Caco-2 (cell line): ENCODE results near the gene RGCC. TPM values are rescaled to one million over a fixed set of nuclear protein-coding genes. Genes with fewer than 3 reads are reported as not detected.

Experiments
- BruUV-seq: library from RNA; stranded (reverse); fragments of 400-500 nt; replicated peaks from 2 replicates; lab custom pipeline; 2021; lab: Mats Ljungman, UMichigan
- CTCF ChIA-PET: fragments of 300-600 bp; sonication (Branson Sonifier 250); formaldehyde crosslinking; loops from one replicate; lab custom pipeline; 2022; ENCODE audit warnings: antibody characterized with exemption; lab: Charles Lee
- POLR2A ChIA-PET: fragments of 300-600 bp; sonication (Branson Sonifier 250); formaldehyde crosslinking; loops from one replicate; lab custom pipeline; 2022; ENCODE audit warnings: antibody characterized with exemption; lab: Charles Lee
- DNase-seq, 2 experiments: peaks; one replicate each; pipeline versions ENCODE4 v3.0.0 to v3.0.0-alpha.2; 2020 to 2022
- H3K27me3 ChIP-seq: replicated peaks from 2 replicates; pipeline ENCODE4 v1.6.0; 2011; ENCODE audit warnings: low read length; ENCODE audit not compliant: control insufficient read depth, insufficient read depth
- H3K36me3 ChIP-seq: 2 replicates; pipeline ENCODE4 v1.5.1; 2011; ENCODE audit warnings: low read length; ENCODE audit not compliant: control insufficient read depth, insufficient read depth
- H3K4me1 ChIP-seq: fragments of 250-450 bp; sonication (Bioruptor Pico); 2 replicates; pipeline ENCODE4 v1.5.1; 2020; ENCODE audit warnings: mild to moderate bottlenecking
- H3K4me3 ChIP-seq: 2 replicates; pipeline ENCODE4 v1.5.1; 2011; ENCODE audit warnings: low read depth, mild to moderate bottlenecking, control low read depth, low read length
- H3K9me3 ChIP-seq: fragments of 250-450 bp; sonication (Bioruptor Pico); 2 replicates; pipeline ENCODE4 v1.5.1; 2020; ENCODE audit warnings: mild to moderate bottlenecking, moderate library complexity
- H3K27ac Mint-ChIP-seq: one replicate; pipeline ENCODE4 v1.8.0; 2022; ENCODE audit warnings: mixed read lengths; ENCODE audit not compliant: unreplicated experiment
- H3K27me3 Mint-ChIP-seq: one replicate; pipeline ENCODE4 v1.8.0; 2022; ENCODE audit warnings: mixed read lengths; ENCODE audit not compliant: insufficient read depth, unreplicated experiment
- H3K36me3 Mint-ChIP-seq: one replicate; pipeline ENCODE4 v1.8.0; 2022; ENCODE audit warnings: mild to moderate bottlenecking, mixed read lengths; ENCODE audit not compliant: insufficient read depth, unreplicated experiment
- H3K4me1 Mint-ChIP-seq: one replicate; pipeline ENCODE4 v1.8.0; 2022; ENCODE audit warnings: low read depth, mixed read lengths; ENCODE audit not compliant: unreplicated experiment
- H3K4me3 Mint-ChIP-seq: one replicate; pipeline ENCODE4 v1.8.0; 2022; ENCODE audit warnings: mild to moderate bottlenecking, moderate library complexity, mixed read lengths; ENCODE audit not compliant: unreplicated experiment
- H3K9me3 Mint-ChIP-seq: one replicate; pipeline ENCODE4 v1.8.0; 2022; ENCODE audit warnings: mixed read lengths; ENCODE audit not compliant: unreplicated experiment
- CTCF ChIP-seq, 2 experiments: fragments of 200-600 bp in 1 of 2; IDR thresholded peaks; 1 replicate in 1 of 2; 2 replicates in 1 of 2; pipeline versions ENCODE4 v1.5.1 to v1.8.0; 2011 to 2022; ENCODE audit warnings: antibody characterized with exemption in 1 of 2, control low read depth in 1 of 2, inconsistent platforms in 1 of 2, low read depth in 1 of 2, low read length in 1 of 2, mild to moderate bottlenecking in 1 of 2, moderate library complexity in 1 of 2; ENCODE audit not compliant: insufficient read depth in 1 of 2, severe bottlenecking in 1 of 2, unreplicated experiment in 1 of 2
- intact Hi-C: fragments of 100-400 bp; cut with micrococcal nuclease; formaldehyde crosslinking; loops from one replicate; pipeline ENCODE4 v1.10.0; 2022; ENCODE audit not compliant: unreplicated experiment
- total RNA-seq: library from RNA; stranded (reverse); gene quantifications from 2 replicates; pipeline ENCODE4 v1.2.3, GENCODE V29; 2022

RGCC gene
- total RNA-seq, 1 experiment from 2014 or later, result 70.8 TPM

- no peak for TF ChIP-seq CTCF (IDR thresholded peaks at IDR 0.05; ENCODE audit: insufficient read depth in 1 of 2, low read depth in 1 of 2, low read length in 1 of 2, severe bottlenecking in 1 of 2, unreplicated experiment in 1 of 2)
- Mint-ChIP-seq H3K9me3 (no peaks in the 10 kb centered on the region), H3K4me1 (peaks cover 7% of the 10 kb centered on the region), H3K27ac (no peak overlapping the region), H3K4me3 (no peak overlapping the region), H3K36me3 (no peaks in the 10 kb centered on the region), H3K27me3 (no peaks in the 10 kb centered on the region)
- Histone ChIP-seq H3K27me3 (no peaks in the 10 kb centered on the region), H3K36me3 (no peaks in the 10 kb centered on the region), H3K4me1 (no peaks in the 10 kb centered on the region; the same call in 1 of the 2 replicates), H3K4me3 (no peak overlapping the region), H3K9me3 (no peaks in the 10 kb centered on the region)
- no TSS peak for BruUV-seq
- intact Hi-C loops, result no loop called here
- POLR2A ChIA-PET, result no interaction called here
- CTCF ChIA-PET, result no interaction called here
- DNase-seq, result no peak
Observed at GRCh38 chr13:41496420-41497234, 39.3 kb downstream of the RGCC start.

GRCh38 chr13:41497436-41497835 lies 40.1 kb downstream of the RGCC start:
- ChIA-PET CTCF (no interaction called here), POLR2A (no interaction called here)
- no TSS peak for BruUV-seq
- H3K27me3 Mint-ChIP-seq, result no peaks in the 10 kb centered on the region
- DNase-seq, result no peak
- Histone ChIP-seq H3K9me3 (no peaks in the 10 kb centered on the region), H3K4me3 (no peak overlapping the region), H3K4me1 (no peaks in the 10 kb centered on the region; the same call in 1 of the 2 replicates), H3K36me3 (no peaks in the 10 kb centered on the region), H3K27me3 (no peaks in the 10 kb centered on the region)
- H3K36me3 Mint-ChIP-seq, result no peaks in the 10 kb centered on the region
- TF ChIP-seq CTCF (IDR thresholded peaks at IDR 0.05; ENCODE audit: insufficient read depth in 1 of 2, low read depth in 1 of 2, low read length in 1 of 2, severe bottlenecking in 1 of 2, unreplicated experiment in 1 of 2), result no peak
- H3K4me3 Mint-ChIP-seq, result no peak overlapping the region
- H3K27ac Mint-ChIP-seq, result no peak overlapping the region
- intact Hi-C loops, result no loop called here
- peaks cover 7% of the 10 kb centered on the region for H3K4me1 Mint-ChIP-seq
- no peaks in the 10 kb centered on the region for H3K9me3 Mint-ChIP-seq

- H3K36me3 ChIP-seq, result no peaks in the 10 kb centered on the region
- POLR2A ChIA-PET, result no interaction called here
- peaks cover 8% of the 10 kb centered on the region for H3K9me3 Mint-ChIP-seq
- no peak for DNase-seq
- H3K27me3 ChIP-seq, result no peaks in the 10 kb centered on the region
- H3K9me3 ChIP-seq, result no peaks in the 10 kb centered on the region
- BruUV-seq, result no TSS peak
- H3K36me3 Mint-ChIP-seq, result no peaks in the 10 kb centered on the region
- H3K27me3 Mint-ChIP-seq, result no peaks in the 10 kb centered on the region
- no peak overlapping the region for H3K4me3 ChIP-seq
- H3K4me1 ChIP-seq, result no peaks in the 10 kb centered on the region; the same call in 1 of the 2 replicates
- no peak overlapping the region for H3K27ac Mint-ChIP-seq
- H3K4me1 Mint-ChIP-seq, result peaks cover 7% of the 10 kb centered on the region
- intact Hi-C loops, result no loop called here
- no peak for TF ChIP-seq CTCF (IDR thresholded peaks at IDR 0.05; ENCODE audit: insufficient read depth in 1 of 2, low read depth in 1 of 2, low read length in 1 of 2, severe bottlenecking in 1 of 2, unreplicated experiment in 1 of 2)
- no peak overlapping the region for H3K4me3 Mint-ChIP-seq
- CTCF ChIA-PET, result no interaction called here
Observed at GRCh38 chr13:41499452-41499851, 42.1 kb downstream of the RGCC start.
